Vagina (tissue), 2 donors: ENCODE measurements around the gene HOTAIR.

Experiments used
- CTCF ChIP-seq, 3 experiments: fragments of 450-650 bp in 2 of 3; fragments of 200-600 bp in 1 of 3; sonication (generic) in 1 of 3; IDR thresholded peaks; one replicate each; pipeline ENCODE4 v1.5.1; 2017 to 2019; ENCODE audit warnings: antibody characterized with exemption in 3 of 3, mild to moderate bottlenecking in 2 of 3, moderate library complexity in 2 of 3
- POLR2A ChIP-seq, 2 donors: fragments of 450-650 bp; IDR thresholded peaks; one replicate each; pipeline ENCODE4 v1.6.1; 2017; ENCODE audit warnings: antibody characterized with exemption in 2 of 2, mild to moderate bottlenecking in 2 of 2, moderate library complexity in 2 of 2
- POLR2AphosphoS5 ChIP-seq, 2 donors: sonication (generic); formaldehyde crosslinking; IDR thresholded peaks; one replicate each; pipeline ENCODE4 v1.9.0; 2017; ENCODE audit warnings: antibody characterized with exemption in 2 of 2, mild to moderate bottlenecking in 2 of 2, low read depth in 1 of 2; ENCODE audit not compliant: insufficient read depth in 1 of 2

DNA sequence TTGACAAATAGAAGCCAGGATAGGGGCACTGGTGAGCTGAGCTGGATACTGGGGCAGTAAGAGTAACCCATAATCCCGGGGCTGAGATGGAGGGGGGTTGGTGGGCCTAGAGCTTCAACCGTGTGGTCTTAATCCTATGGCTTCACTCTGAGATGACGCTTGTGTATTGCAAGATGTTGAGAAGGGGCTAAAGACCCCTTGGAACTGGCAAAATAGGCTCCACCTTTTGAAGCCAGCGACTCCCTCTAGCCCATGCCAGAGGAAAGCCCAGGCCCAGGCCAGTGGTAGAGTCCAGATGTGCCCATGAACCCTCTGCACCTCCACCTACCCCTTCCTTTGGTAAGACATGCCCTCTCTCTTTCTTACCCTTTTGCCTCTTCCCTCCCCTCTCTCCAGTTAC is 15.4 kb downstream of the HOTAIR start:
- no peak for TF ChIP-seq CTCF (IDR thresholded peaks at IDR 0.05)
- no peak for TF ChIP-seq POLR2A (IDR thresholded peaks at IDR 0.05)
- no peak for TF ChIP-seq POLR2AphosphoS5 (IDR thresholded peaks at IDR 0.05; ENCODE audit: insufficient read depth in 1 of 2, low read depth in 1 of 2)
